ENCODE measurements around the gene VSIG10.
"Not testable (repeated sequence)": the region's sequence is repeated elsewhere in the genome, so short reads cannot be mapped to it uniquely, and the experiment has no call there.

VSIG10 gene
- 1.1 to 2.4 (median 1.6) reads per million in 4 donors for total RNA-seq

- DNase-seq, result peak in 4 of 5 donors; percentile 3 to 13 (median 8)
Measured at GRCh38 chr12:118103601-118104382, at the start of gene VSIG10. TSS of gene VSIG10 (minus strand) at chr12:118104011. CDS start at chr12:118103671, 340 bp downstream.

- no peak for DNase-seq
Measured at GRCh38 chr12:118151755-118152154, 47.9 kb upstream of the VSIG10 start.

- no peak for DNase-seq
Measured at GRCh38 chr12:118150625-118151024, 46.8 kb upstream of the VSIG10 start.

DNA sequence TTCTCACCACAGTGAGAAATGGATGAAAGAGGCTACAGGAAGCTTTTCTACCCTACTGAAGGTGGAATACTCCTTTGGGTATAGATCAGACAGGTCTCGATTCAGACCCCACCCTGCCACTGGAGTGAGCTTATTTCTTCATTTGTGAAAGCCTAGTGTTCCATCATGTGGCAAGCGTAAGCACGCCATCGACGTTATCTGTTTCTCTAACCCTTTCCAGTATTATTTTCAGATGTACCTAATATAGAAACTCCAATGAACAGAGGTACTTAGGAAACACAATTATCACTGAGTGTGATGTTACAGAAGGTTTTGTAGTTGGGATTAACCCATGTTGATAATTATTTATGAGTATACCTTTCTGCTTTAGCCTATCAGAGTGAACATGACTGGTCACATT lies 44.5 kb upstream of the VSIG10 start:
- no peak for DNase-seq

DNA sequence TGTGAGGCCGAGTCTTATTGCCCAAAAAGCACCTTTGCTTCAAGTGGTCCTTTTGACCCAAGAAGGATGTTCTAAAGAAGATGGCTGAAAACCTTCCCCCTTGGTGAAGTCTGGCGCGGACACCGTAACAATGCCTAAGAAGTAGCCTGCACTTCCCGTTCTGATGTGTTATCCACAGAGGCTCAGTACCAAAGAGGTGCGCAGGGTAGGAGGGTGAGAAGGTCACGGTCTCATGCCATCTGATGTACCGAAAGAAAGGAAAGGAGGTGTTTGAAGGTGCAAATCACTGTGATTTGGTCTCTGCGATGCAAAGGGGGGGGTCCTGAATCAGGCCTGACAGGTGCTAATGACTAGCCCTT lies 42.0 kb upstream of the VSIG10 start:
- no peak for DNase-seq

GRCh38 chr12:118145113-118145797 lies 41.4 kb upstream of the VSIG10 start:
- no peak for DNase-seq

DNA sequence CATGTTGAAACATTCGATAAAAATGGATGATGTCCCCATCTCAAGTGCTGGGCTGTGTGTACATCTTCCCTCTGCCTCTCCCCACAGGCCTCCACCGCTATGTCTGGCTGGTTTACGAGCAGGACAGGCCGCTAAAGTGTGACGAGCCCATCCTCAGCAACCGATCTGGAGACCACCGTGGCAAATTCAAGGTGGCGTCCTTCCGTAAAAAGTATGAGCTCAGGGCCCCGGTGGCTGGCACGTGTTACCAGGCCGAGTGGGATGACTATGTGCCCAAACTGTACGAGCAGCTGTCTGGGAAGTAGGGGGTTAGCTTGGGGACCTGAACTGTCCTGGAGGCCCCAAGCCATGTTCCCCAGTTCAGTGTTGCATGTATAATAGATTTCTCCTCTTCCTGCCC lies 40.7 kb upstream of the VSIG10 start:
- no peak for DNase-seq

DNA sequence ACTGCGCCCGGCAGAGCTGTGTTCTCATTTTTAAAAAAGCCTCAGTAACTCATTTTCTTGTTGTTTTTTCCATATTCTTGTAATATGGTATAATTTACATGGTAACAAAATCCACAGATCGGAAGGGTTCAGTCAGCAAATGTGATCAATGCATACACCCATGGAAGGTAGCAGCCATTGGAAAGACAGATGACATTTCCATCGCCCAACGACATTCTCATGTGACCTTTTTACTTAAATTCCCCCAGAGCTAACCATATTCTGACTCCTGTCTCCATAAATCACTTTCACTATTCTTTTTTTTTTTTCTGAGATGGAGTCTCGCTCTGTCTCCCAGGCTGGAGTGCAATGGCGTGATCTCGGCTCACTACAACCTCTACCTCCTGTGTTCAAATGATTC lies 37.0 kb upstream of the VSIG10 start:
- no peak for DNase-seq

DNA sequence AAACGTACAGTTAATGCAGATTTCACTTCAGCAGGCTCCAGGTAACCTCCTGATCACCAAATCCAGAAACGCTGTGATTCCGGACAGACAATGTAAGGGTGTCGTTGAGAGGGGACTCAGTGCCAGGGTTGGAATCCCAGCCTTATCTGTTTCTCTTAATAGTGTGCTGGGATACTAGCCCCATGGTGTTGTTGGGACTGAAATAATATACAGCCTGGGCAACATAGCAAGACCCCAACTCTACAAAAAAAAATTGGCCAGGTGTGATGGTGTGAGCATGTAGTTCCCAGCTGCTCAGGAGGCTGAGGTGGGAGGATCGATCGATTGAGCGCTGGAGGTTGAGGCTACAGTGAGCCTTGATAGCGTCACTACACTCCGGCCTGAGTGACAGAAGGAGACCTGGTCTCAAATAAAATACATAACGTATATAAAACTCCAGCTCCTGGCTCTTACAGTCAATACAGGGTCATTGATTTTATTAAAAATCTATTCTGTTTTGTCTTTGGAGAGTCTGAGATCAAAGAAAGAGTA lies 33.4 kb upstream of the VSIG10 start:
- no peak for DNase-seq

GRCh38 chr12:118136559-118137003 lies 32.8 kb upstream of the VSIG10 start:
- peak in 2 of 5 donors; percentile 6 to 24 for DNase-seq

GRCh38 chr12:118135788-118136558 lies 32.2 kb upstream of the VSIG10 start, which contains the start of gene PEBP1:
TSS of gene PEBP1 (plus strand) at chr12:118136124. CDS start at chr12:118136210, 86 bp downstream.
- DNase-seq, result peak; percentile 81 to 92 (median 88)

- not testable (repeated sequence) for DNase-seq
Measured at GRCh38 chr12:118129436-118129835, 25.6 kb upstream of the VSIG10 start.

GRCh38 chr12:118127867-118128266 lies 24.1 kb upstream of the VSIG10 start:
- DNase-seq, result no peak

DNA sequence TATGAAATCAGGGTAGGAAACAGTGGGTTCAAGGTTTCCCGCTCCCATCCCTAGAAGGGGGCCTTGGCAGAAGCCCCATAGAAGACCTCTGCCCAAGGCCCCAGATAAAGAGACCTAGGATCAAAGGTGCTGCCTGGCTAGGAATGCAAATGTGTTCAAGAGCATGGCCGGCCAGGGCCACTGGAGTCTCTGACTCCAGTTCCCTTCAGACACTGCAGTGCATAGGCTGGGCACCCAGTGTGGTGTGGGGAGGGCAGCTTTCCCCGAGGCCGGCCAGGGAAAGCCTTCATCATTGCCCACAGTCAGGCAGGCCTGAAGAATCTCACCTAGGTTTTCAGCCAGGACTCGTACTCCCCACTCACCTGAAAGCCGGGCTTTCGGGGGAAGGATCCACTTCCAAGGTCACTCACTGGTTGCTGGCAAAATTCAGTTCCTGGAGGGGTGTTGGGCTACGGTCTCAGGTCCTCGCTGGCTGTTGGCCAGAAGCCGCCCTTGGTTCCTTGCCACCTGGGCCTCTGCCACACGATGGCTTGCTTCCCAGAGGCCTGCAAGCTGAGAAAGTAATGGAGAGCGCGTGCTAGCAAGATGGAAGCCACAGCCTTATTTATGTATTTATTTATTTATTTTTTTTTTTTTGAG lies 22.4 kb upstream of the VSIG10 start:
- no peak for DNase-seq

DNA sequence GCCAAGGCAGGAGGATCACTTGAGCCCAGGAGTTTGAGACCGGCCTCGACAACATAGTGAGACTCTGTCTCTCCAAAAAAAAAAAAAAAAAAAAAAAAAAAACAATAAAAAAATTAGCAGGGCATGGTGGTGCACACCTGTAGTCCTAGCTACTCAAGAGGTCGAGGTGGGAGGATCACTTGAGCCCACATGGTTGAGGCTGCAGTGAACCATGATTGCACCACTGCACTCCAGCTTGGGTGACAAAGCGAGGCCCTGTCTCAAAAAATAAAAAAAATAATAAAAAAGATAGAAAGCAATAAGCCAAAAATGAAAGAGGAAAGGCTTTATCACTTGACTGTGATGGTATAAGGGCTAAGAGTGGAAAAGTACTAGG lies 21.9 kb upstream of the VSIG10 start:
- DNase-seq, result no peak

GRCh38 chr12:118124333-118124874 lies 20.6 kb upstream of the VSIG10 start:
- DNase-seq, result no peak

GRCh38 chr12:118122264-118122663 lies 18.5 kb upstream of the VSIG10 start:
- DNase-seq, result no peak

GRCh38 chr12:118120579-118121363 lies 17.0 kb upstream of the VSIG10 start:
- peak; percentile 24 to 53 (median 47) for DNase-seq

DNA sequence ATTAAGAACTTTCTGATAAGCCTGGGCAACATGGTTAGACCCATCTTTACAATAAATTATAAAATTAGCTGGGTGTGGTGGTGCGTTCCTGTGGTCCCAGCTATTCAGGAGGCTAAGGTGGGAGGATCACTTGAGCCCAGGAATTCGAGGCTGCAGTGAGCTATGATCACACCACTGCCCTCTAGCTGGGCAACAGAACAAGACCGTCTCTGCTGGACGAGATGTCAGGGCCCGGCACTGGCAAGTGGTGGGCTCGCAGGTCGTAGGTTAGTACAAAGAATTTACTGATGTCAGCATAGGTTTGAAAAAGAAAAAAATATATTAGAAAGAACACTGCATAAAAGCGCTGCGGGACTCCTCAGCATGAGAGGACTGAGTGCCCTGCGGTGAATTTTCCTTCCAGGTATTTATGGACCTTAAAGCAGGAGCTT lies 15.7 kb upstream of the VSIG10 start:
- no peak for DNase-seq

DNA sequence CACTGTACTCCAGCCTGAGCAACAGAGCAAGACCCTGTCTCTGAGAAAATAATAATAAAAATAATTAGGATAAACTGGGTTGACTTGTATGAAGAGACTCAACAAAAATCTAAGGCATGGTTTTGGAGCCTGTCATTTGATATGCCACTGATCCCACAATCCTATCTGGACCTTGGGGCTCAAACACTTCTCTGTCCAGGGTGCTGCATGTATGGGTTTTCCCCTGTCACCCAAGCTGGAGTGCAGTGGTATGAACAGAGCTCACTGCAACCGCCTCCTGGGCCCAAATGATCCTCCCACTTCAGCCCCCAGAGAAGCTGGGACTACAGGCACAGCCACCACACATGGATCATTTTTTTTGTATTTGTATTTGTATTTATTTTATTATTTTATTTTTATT lies 5.3 kb upstream of the VSIG10 start:
- no peak for DNase-seq

DNA sequence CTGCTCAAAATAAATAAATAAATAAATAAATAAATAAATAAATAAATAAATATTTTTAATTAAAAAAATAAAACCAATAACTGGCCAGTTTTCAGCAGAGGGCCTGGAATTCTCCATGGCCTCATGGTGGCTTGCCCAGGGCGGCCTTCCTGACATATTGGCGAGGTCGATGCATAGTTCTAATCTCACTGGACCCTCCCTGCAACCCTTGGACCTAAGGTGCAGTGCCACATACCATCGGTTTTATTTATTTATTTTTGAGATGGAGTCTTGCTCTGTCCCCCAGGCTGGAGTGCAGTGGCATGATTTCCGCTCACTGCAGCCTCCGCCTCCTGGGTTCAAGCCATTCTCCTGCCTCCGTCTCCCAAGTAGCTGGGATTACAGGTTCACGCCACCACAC lies 3.9 kb upstream of the VSIG10 start:
- DNase-seq, result no peak
